Left lung (tissue), 10 donors: ENCODE data around the gene NINJ2. TPM values are rescaled to one million over a fixed set of nuclear protein-coding genes. Genes with fewer than 3 reads are reported as not detected.
"Not testable (repeated sequence)": the region's sequence is repeated elsewhere in the genome, so short reads cannot be mapped to it uniquely, and the experiment has no call there.

Experiments used
- ATAC-seq: fragments of 200-7000 bp; cut with Tn5 transposase; one replicate; pipeline ENCODE4 v1.9.1; 2020; ENCODE audit warnings: moderate library complexity
- DNase-seq, 4 donors: peaks; one replicate each; pipeline ENCODE4 v3.0.0-alpha.2; 2013 to 2020
- H3K27ac ChIP-seq, 2 donors: fragments of 200-600 bp; sonication (generic) in 1 of 2; one replicate each; pipeline versions ENCODE4 v1.5.0 to v1.8.0; 2020 to 2021
- H3K27me3 ChIP-seq, 2 donors: fragments of 200-600 bp; sonication (generic) in 1 of 2; one replicate each; pipeline versions ENCODE4 v1.5.0 to v1.8.0; 2020 to 2021
- H3K36me3 ChIP-seq, 2 donors: fragments of 200-600 bp; sonication (generic) in 1 of 2; one replicate each; pipeline versions ENCODE4 v1.5.0 to v1.8.0; 2020 to 2021
- H3K4me1 ChIP-seq, 2 donors: fragments of 200-600 bp; one replicate each; pipeline ENCODE4 v1.8.0; 2021
- H3K4me3 ChIP-seq, 2 donors: fragments of 200-600 bp; sonication (generic) in 1 of 2; one replicate each; pipeline versions ENCODE4 v1.5.0 to v1.8.0; 2020 to 2021; ENCODE audit warnings: mild to moderate bottlenecking in 1 of 2
- H3K9me3 ChIP-seq, 2 donors: fragments of 200-600 bp; sonication (generic) in 1 of 2; one replicate each; pipeline versions ENCODE4 v1.5.0 to v1.8.0; 2020 to 2021
- CTCF ChIP-seq, 2 donors: fragments of 200-600 bp; sonication (generic) in 1 of 2; IDR thresholded peaks; one replicate each; pipeline versions ENCODE4 v1.5.0 to v1.8.0; 2021; ENCODE audit warnings: antibody characterized with exemption in 2 of 2
- intact Hi-C, 2 donors: fragments of 100-400 bp; cut with DNase I; formaldehyde crosslinking; loops; one replicate each; pipeline versions ENCODE4 v1.11.2 to v1.14.2; 2022
- polyA plus RNA-seq, 6 donors: library from polyadenylated mRNA; unstranded; fragments of 120-200 nt; gene quantifications; one replicate each; pipeline ENCODE4 v1.2.1, GENCODE V29; 2013; ENCODE audit not compliant: insufficient read length in 6 of 6
- total RNA-seq, 2 donors: library from RNA; stranded (reverse); fragmentation: NEBNext Ultra II Directional; extraction: Animal tissue kit (Norgen Biotek cat#: 25700); gene quantifications; one replicate each; pipeline ENCODE4 v1.2.1, GENCODE V29; 2021
- donor health status: DM: no; HTN: yes; CAD: no.
- donor health status: DM: no; HTN: no; CAD: no.

Gene NINJ2
- total and polyA plus RNA-seq, 8 donors: 1.2 to 18.0 (median 2.8) TPM

GRCh38 chr12:704516-705242 lies 41.4 kb upstream of the NINJ2 start:
- no peaks in the 10 kb centered on the region for H3K4me1 ChIP-seq
- H3K9me3 ChIP-seq: no peaks in the 10 kb centered on the region
- ATAC-seq (no peak), DNase-seq (no peak)
- no peak overlapping the region for H3K27ac ChIP-seq
- no peaks in the 10 kb centered on the region for H3K27me3 ChIP-seq
- no peak for TF ChIP-seq CTCF (IDR thresholded peaks at IDR 0.05)
- H3K36me3 ChIP-seq: no peaks in the 10 kb centered on the region
- intact Hi-C loops: no loop called here
- no peak overlapping the region for H3K4me3 ChIP-seq

GRCh38 chr12:701896-702539 lies 38.8 kb upstream of the NINJ2 start:
- Histone ChIP-seq H3K4me3 (no peak overlapping the region), H3K4me1 (peaks cover 0 to 11% of the 10 kb centered on the region in 2 donors), H3K9me3 (peaks cover 0 to 23% of the 10 kb centered on the region in 2 donors), H3K27me3 (no peaks in the 10 kb centered on the region), H3K27ac (no peak overlapping the region), H3K36me3 (no peaks in the 10 kb centered on the region)
- TF ChIP-seq CTCF (IDR thresholded peaks at IDR 0.05): no peak
- DNase-seq (no peak), ATAC-seq (no peak)
- intact Hi-C loops: no loop called here

- TF ChIP-seq CTCF (IDR thresholded peaks at IDR 0.05): no peak
- peaks cover 0 to 11% of the 10 kb centered on the region in 2 donors for H3K4me1 ChIP-seq
- no peak for ATAC-seq
- no peak overlapping the region for H3K27ac ChIP-seq
- H3K4me3 ChIP-seq: no peak overlapping the region
- no peaks in the 10 kb centered on the region for H3K27me3 ChIP-seq
- peaks cover 0 to 25% of the 10 kb centered on the region in 2 donors for H3K9me3 ChIP-seq
- no peaks in the 10 kb centered on the region for H3K36me3 ChIP-seq
- DNase-seq: no peak
- intact Hi-C loops: no loop called here
Observed at GRCh38 chr12:700016-700415, 36.8 kb upstream of the NINJ2 start.

- peak overlapping the region in 1 of 2 donors; percentile 78 for H3K27ac ChIP-seq
- H3K27me3 ChIP-seq, DNase-seq, intact Hi-C loops, H3K36me3 ChIP-seq, ATAC-seq, H3K4me3 ChIP-seq: not testable (repeated sequence)
- H3K9me3 ChIP-seq: peaks cover 0 to 25% of the 10 kb centered on the region in 2 donors
- H3K4me1 ChIP-seq: peaks cover 0 to 20% of the 10 kb centered on the region in 2 donors
Observed at GRCh38 chr12:698222-698621, 35.0 kb upstream of the NINJ2 start.

- Histone ChIP-seq H3K4me3 (no peak overlapping the region), H3K36me3 (no peaks in the 10 kb centered on the region), H3K9me3 (peaks cover 0 to 25% of the 10 kb centered on the region in 2 donors), H3K27ac (peak overlapping the region in 1 of 2 donors; percentile 78), H3K27me3 (no peaks in the 10 kb centered on the region), H3K4me1 (peaks cover 0 to 20% of the 10 kb centered on the region in 2 donors)
- ATAC-seq: no peak
- DNase-seq: no peak
- TF ChIP-seq CTCF (IDR thresholded peaks at IDR 0.05): no peak
- intact Hi-C loops: no loop called here
Observed at GRCh38 chr12:697481-697880, 34.2 kb upstream of the NINJ2 start.
